GM23338 (cell line): Measurements from ENCODE around the gene RCOR1. TPM values are rescaled to one million over a fixed set of nuclear protein-coding genes. Genes with fewer than 3 reads are reported as not detected.

ENCODE experiments used
- ATAC-seq: fragments of 200-7000 bp; cut with Tn5 transposase; 3 replicates; pipeline ENCODE4 v1.9.1; 2020
- DNase-seq: peaks from one replicate; pipeline ENCODE4 v3.0.0-alpha.2; 2015; ENCODE audit warnings: low spot score
- H2AFZ ChIP-seq: fragments of 200-600 bp; sonication (generic); 2 replicates; pipeline ENCODE4 v1.8.0; 2016; ENCODE audit warnings: antibody characterized with exemption, mild to moderate bottlenecking, moderate library complexity
- H3F3A ChIP-seq: fragments of 200-600 bp; sonication (generic); replicated peaks from 2 replicates; pipeline ENCODE4 v1.8.0; 2017; ENCODE audit warnings: antibody characterized with exemption, mixed run types, low read depth
- H3K27ac ChIP-seq: fragments of 200-600 bp; sonication (generic); 2 replicates; pipeline ENCODE4 v1.6.1; 2016; ENCODE audit warnings: low read depth
- H3K27me3 ChIP-seq: fragments of 200-600 bp; sonication (generic); 2 replicates; pipeline ENCODE4 v1.8.0; 2016; ENCODE audit warnings: mild to moderate bottlenecking, mixed run types, moderate library complexity; ENCODE audit not compliant: insufficient read depth
- H3K36me3 ChIP-seq: fragments of 200-600 bp; sonication (generic); 2 replicates; pipeline ENCODE4 v1.8.0; 2016; ENCODE audit warnings: mild to moderate bottlenecking; ENCODE audit not compliant: insufficient read depth
- H3K4me1 ChIP-seq: fragments of 200-600 bp; sonication (generic); 2 replicates; pipeline ENCODE4 v1.8.0; 2016; ENCODE audit warnings: mild to moderate bottlenecking, moderate library complexity; ENCODE audit not compliant: insufficient read depth
- H3K4me2 ChIP-seq: fragments of 200-600 bp; sonication (generic); 2 replicates; pipeline ENCODE4 v1.7.1; 2017; ENCODE audit warnings: mixed run types
- H3K4me3 ChIP-seq: fragments of 200-600 bp; sonication (generic); 2 replicates; pipeline ENCODE4 v1.6.1; 2016; ENCODE audit warnings: mixed run types
- H3K79me2 ChIP-seq: fragments of 200-600 bp; sonication (generic); replicated peaks from 2 replicates; pipeline ENCODE4 v1.8.0; 2017; ENCODE audit warnings: mild to moderate bottlenecking; ENCODE audit not compliant: insufficient read depth
- H3K9me2 ChIP-seq: fragments of 200-600 bp; sonication (generic); 2 replicates; pipeline ENCODE4 v1.8.0; 2017; ENCODE audit not compliant: insufficient read depth
- H4K20me1 ChIP-seq: fragments of 200-600 bp; sonication (generic); replicated peaks from 2 replicates; pipeline ENCODE4 v1.8.0; 2017; ENCODE audit warnings: mild to moderate bottlenecking; ENCODE audit not compliant: insufficient read depth
- H3K27ac Mint-ChIP-seq: 2 replicates; pipeline ENCODE4 v1.8.0; 2020; ENCODE audit warnings: inconsistent platforms, mild to moderate bottlenecking, moderate library complexity, mixed read lengths
- H3K27me3 Mint-ChIP-seq: 3 replicates; pipeline ENCODE4 v1.8.0; 2022; ENCODE audit warnings: low read depth, mild to moderate bottlenecking, moderate library complexity, mixed read lengths, inconsistent platforms; ENCODE audit not compliant: insufficient read depth, poor library complexity
- H3K36me3 Mint-ChIP-seq: 3 replicates; pipeline ENCODE4 v1.8.0; 2021; ENCODE audit warnings: low read depth, mild to moderate bottlenecking, inconsistent platforms, moderate library complexity, mixed read lengths
- H3K4me1 Mint-ChIP-seq: 3 replicates; pipeline ENCODE4 v1.8.0; 2020; ENCODE audit warnings: mild to moderate bottlenecking, inconsistent platforms, mixed read lengths
- H3K4me3 Mint-ChIP-seq: 3 replicates; pipeline ENCODE4 v1.8.0; 2021; ENCODE audit warnings: moderate library complexity, mild to moderate bottlenecking, inconsistent platforms, mixed read lengths
- H3K9me3 Mint-ChIP-seq: 3 replicates; pipeline ENCODE4 v1.8.0; 2020; ENCODE audit warnings: moderate library complexity, mild to moderate bottlenecking, inconsistent platforms, mixed read lengths
- CREB1 ChIP-seq: fragments of 250-450 bp; sonication (Bioruptor Pico); IDR thresholded peaks from 2 replicates; pipeline ENCODE4 v1.5.0; 2020; ENCODE audit warnings: low read depth, mild to moderate bottlenecking, moderate library complexity
- CTCF ChIP-seq, 2 experiments: fragments of 200-600 bp in 1 of 2; sonication (generic) in 1 of 2; conservative IDR thresholded peaks; 2 replicates each; pipeline versions ENCODE4 v1.5.1 to v1.6.1; 2016 to 2017; ENCODE audit warnings: antibody characterized with exemption in 2 of 2, low read depth in 2 of 2, mild to moderate bottlenecking in 2 of 2, moderate library complexity in 1 of 2
- EZH2phosphoT487 ChIP-seq: fragments of 200-600 bp; sonication (generic); IDR thresholded peaks from one replicate; pipeline ENCODE4 v1.8.1; 2018; ENCODE audit warnings: antibody characterized with exemption; ENCODE audit not compliant: unreplicated experiment
- STAT1 ChIP-seq: IDR thresholded peaks from one replicate; pipeline ENCODE4 v1.6.1; 2016; ENCODE audit warnings: antibody characterized with exemption; ENCODE audit not compliant: unreplicated experiment
- ZNF114 ChIP-seq: fragments of 250-450 bp; sonication (Bioruptor Pico); IDR thresholded peaks from 2 replicates; pipeline ENCODE4 v1.5.0; 2020; ENCODE audit warnings: mild to moderate bottlenecking, moderate library complexity
- polyA plus RNA-seq: library from polyadenylated mRNA; unstranded; fragments of >200 nt; fragmentation: Nextera tagmentation; extraction: Ambion mirVana; gene quantifications from 2 replicates; pipeline ENCODE4 v1.2.1, GENCODE V29; 2016
- total RNA-seq: library from RNA; depleted of rRNA; stranded (reverse); fragments of >200 nt; shearing (Covaris generic); gene quantifications from 2 replicates; pipeline ENCODE4 v1.2.3, GENCODE V29; 2014

RCOR1 gene
- total and polyA plus RNA-seq, 2 experiments from 2014 or later = 7.6 to 26.1 TPM

GRCh38 chr14:102584871-102585869 lies 7.3 kb upstream of the RCOR1 start:
- DNase-seq = peak; percentile 88
- H3K27ac Mint-ChIP-seq = no peak overlapping the region
- no peak overlapping the region for H3K4me3 Mint-ChIP-seq
- H3K27me3 Mint-ChIP-seq = peaks cover 14% of the 10 kb centered on the region
- H3K9me3 Mint-ChIP-seq = no peaks in the 10 kb centered on the region
- Histone ChIP-seq H3K27me3 (no peaks in the 10 kb centered on the region), H3K9me2 (no peaks in the 10 kb centered on the region), H3K27ac (0 out of 2 replicates have a peak overlapping the region, but pooled peaks have one; percentile 32), H3K4me1 (peaks cover 8% of the 10 kb centered on the region; the same call in 1 of the 2 replicates), H3F3A (0 out of 2 replicates have a peak, but pooled peaks cover 6% of the 10 kb centered on the region), H3K79me2 (no peaks in the 10 kb centered on the region), H2AFZ (0 out of 2 replicates have a peak overlapping the region, but pooled peaks have one; percentile 38), H3K36me3 (no peaks in the 10 kb centered on the region), H3K4me3 (no peak overlapping the region), H4K20me1 (no peaks in the 10 kb centered on the region), H3K4me2 (0 out of 2 replicates have a peak overlapping the region, but pooled peaks have one; percentile 26)
- TF ChIP-seq ZNF114 (no peak), STAT1 (no peak)
- peaks cover 25% of the 10 kb centered on the region for H3K4me1 Mint-ChIP-seq
- ATAC-seq = peak; percentile 86
- no peaks in the 10 kb centered on the region for H3K36me3 Mint-ChIP-seq

DNA sequence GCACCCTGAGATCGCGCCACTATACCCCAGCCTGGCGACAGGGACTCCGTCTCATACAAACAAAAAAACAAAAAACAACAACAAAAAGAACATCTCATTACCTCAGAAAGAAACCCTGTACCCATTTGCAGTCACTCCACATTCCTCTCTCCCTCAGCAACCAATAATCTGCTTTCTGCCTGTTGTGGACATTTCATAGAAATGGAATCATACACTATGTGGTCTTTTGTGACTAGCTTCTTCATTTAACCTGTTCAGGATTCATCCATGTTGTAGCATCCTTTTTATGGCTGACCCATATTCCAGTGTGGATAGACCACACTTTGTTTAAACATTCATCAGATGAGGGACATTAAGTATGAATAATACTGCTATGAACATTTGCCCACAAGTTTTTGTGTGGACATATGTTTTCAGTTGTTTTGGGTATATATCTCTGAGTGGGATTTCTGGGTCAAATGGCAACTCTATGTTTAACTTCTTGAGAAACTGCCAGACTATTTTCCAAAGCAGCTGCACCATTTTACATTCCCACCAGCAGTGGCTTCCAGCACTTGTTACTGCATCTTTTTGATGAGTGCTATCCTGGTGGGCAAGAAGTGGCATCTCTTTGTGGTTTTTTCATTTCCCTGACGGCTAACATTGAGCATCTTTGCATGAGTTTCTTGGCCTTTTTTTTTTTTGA lies 5.9 kb upstream of the RCOR1 start:
- Mint-ChIP-seq H3K27me3 (peaks cover 9% of the 10 kb centered on the region), H3K36me3 (no peaks in the 10 kb centered on the region), H3K27ac (no peak overlapping the region), H3K4me3 (no peak overlapping the region; the same call in 2 of the 3 replicates), H3K9me3 (no peaks in the 10 kb centered on the region), H3K4me1 (peaks cover 35% of the 10 kb centered on the region)
- Histone ChIP-seq H3K36me3 (no peaks in the 10 kb centered on the region), H4K20me1 (no peaks in the 10 kb centered on the region), H3K4me1 (peaks cover 18% of the 10 kb centered on the region), H3K27ac (no peak overlapping the region), H2AFZ (no peak overlapping the region), H3K9me2 (no peaks in the 10 kb centered on the region), H3K79me2 (no peaks in the 10 kb centered on the region), H3F3A (0 out of 2 replicates have a peak, but pooled peaks cover 15% of the 10 kb centered on the region), H3K4me3 (no peak overlapping the region), H3K27me3 (no peaks in the 10 kb centered on the region), H3K4me2 (no peak overlapping the region)
- ATAC-seq (no peak), DNase-seq (no peak)
- TF ChIP-seq CREB1 (CRISPR knock-in tag) (no peak), CTCF (conservative IDR thresholded peaks at IDR 0.05; ENCODE audit: low read depth in 2 of 2) (no peak), EZH2phosphoT487 (no peak)
